ENCODE results near the gene ADAMTS6. TPM values are rescaled to one million over a fixed set of nuclear protein-coding genes. Genes with fewer than 3 reads are reported as not detected.
A peak's percentile ranks its signal among the peaks of the same experiment; 100 is the strongest.

ADAMTS6 gene
- total RNA-seq, 1 donor from 2014 or later, result 7.1 TPM

- H3K4me1 Mint-ChIP-seq, result peaks cover 27% of the 10 kb centered on the region
- TF ChIP-seq, protein P1, sequence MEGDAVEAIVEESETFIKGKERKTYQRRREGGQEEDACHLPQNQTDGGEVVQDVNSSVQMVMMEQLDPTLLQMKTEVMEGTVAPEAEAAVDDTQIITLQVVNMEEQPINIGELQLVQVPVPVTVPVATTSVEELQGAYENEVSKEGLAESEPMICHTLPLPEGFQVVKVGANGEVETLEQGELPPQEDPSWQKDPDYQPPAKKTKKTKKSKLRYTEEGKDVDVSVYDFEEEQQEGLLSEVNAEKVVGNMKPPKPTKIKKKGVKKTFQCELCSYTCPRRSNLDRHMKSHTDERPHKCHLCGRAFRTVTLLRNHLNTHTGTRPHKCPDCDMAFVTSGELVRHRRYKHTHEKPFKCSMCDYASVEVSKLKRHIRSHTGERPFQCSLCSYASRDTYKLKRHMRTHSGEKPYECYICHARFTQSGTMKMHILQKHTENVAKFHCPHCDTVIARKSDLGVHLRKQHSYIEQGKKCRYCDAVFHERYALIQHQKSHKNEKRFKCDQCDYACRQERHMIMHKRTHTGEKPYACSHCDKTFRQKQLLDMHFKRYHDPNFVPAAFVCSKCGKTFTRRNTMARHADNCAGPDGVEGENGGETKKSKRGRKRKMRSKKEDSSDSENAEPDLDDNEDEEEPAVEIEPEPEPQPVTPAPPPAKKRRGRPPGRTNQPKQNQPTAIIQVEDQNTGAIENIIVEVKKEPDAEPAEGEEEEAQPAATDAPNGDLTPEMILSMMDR (conservative IDR thresholded peaks at IDR 0.05), result no peak
- DNase-seq (ENCODE audit: low read depth, low spot score), result no peak
- H3K4me3 Mint-ChIP-seq, result no peak overlapping the region
- H3K27ac Mint-ChIP-seq (ENCODE audit: unreplicated experiment), result peak overlapping the region; percentile 57
- H3K36me3 Mint-ChIP-seq (ENCODE audit: low read depth), result no peaks in the 10 kb centered on the region
- no peaks in the 10 kb centered on the region for H3K27me3 Mint-ChIP-seq (ENCODE audit: low read depth)
- no peaks in the 10 kb centered on the region for H3K9me3 Mint-ChIP-seq
Measured at GRCh38 chr5:65128226-65128625, 353.5 kb downstream of the ADAMTS6 start.

DNA sequence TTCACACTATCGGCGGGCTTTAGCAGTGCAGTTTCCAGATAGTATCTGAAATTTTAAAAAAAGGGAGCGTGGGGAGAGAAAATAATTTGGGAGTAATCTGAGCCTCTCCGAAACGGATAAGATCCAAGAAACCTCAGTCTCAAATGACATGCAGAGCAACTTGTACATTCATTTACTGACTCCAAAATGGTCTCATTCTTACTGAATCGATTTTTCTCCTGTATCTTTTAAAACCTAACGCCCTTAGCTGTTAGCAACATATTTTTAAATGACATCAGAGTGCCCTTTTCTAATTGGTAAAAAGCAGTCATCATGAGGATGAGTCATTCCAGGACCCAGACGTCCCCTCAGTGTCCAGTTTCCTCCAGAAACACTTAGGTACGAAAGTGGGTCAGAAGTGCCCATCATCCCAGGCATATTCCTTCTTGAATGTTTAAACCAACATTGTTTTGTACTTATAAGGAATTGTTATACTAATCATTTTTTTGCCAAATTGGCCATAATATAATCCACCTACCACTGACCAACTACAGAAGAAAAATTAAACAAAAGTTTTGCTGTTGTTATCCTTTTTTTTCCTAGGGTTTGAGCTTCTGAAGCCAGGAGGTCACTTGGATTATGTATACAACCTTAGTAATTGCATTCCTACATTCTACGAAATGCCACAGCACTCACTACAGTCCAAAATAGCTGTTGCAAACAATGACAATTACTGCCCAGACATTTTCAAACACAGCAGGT lies 354.4 kb downstream of the ADAMTS6 start:
- Mint-ChIP-seq H3K36me3 (ENCODE audit: low read depth) (no peaks in the 10 kb centered on the region), H3K4me1 (peaks cover 27% of the 10 kb centered on the region), H3K4me3 (no peak overlapping the region), H3K27me3 (ENCODE audit: low read depth) (no peaks in the 10 kb centered on the region), H3K9me3 (peaks cover under 1% of the 10 kb centered on the region), H3K27ac (ENCODE audit: unreplicated experiment) (no peak overlapping the region)
- TF ChIP-seq, protein P1 (conservative IDR thresholded peaks at IDR 0.05), result no peak
- no peak for DNase-seq (ENCODE audit: low read depth, low spot score)

DNA sequence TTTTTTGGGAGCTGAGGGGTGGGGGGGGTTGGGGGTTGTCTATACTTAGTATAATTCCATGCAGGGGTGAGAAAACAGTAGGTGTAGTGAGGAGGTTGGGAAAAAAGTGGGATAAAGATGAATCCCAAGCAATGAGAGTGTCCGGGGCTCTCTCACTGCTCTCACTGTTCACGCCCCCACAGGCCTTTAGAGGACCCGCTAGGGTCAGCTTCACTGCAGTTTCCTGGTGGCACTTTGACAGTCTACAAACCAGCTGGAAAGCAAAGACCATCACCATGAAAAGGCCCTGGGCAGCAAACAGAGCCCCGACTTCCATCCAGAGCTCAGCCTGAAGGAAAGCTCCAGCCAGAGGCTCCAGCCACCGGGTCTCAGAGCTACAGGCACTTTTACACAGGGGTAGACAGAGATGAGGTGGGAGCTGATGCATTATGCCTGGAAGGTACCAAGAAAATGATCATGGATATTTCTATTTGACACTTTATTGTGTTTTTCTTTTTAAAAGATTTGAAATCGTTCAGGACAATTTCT lies 355.1 kb downstream of the ADAMTS6 start:
- no peaks in the 10 kb centered on the region for H3K36me3 Mint-ChIP-seq (ENCODE audit: low read depth)
- no peak overlapping the region for H3K27ac Mint-ChIP-seq (ENCODE audit: unreplicated experiment)

GRCh38 chr5:65125591-65126541 lies 355.9 kb downstream of the ADAMTS6 start:
- Mint-ChIP-seq H3K4me3 (no peak overlapping the region), H3K4me1 (peaks cover 27% of the 10 kb centered on the region), H3K36me3 (ENCODE audit: low read depth) (no peaks in the 10 kb centered on the region), H3K27me3 (ENCODE audit: low read depth) (no peaks in the 10 kb centered on the region), H3K9me3 (peaks cover 4% of the 10 kb centered on the region), H3K27ac (ENCODE audit: unreplicated experiment) (no peak overlapping the region)
- DNase-seq (ENCODE audit: low read depth, low spot score), result no peak
- TF ChIP-seq, protein P1 (conservative IDR thresholded peaks at IDR 0.05), result no peak

More for the DNA sequence above, 355.1 kb downstream of the ADAMTS6 start:
- no peak for DNase-seq (ENCODE audit: low read depth, low spot score)
- Mint-ChIP-seq H3K4me3 (no peak overlapping the region), H3K9me3 (peaks cover 2% of the 10 kb centered on the region), H3K27me3 (ENCODE audit: low read depth) (no peaks in the 10 kb centered on the region), H3K4me1 (peaks cover 27% of the 10 kb centered on the region)
- TF ChIP-seq, protein P1 (conservative IDR thresholded peaks at IDR 0.05), result no peak

DNA sequence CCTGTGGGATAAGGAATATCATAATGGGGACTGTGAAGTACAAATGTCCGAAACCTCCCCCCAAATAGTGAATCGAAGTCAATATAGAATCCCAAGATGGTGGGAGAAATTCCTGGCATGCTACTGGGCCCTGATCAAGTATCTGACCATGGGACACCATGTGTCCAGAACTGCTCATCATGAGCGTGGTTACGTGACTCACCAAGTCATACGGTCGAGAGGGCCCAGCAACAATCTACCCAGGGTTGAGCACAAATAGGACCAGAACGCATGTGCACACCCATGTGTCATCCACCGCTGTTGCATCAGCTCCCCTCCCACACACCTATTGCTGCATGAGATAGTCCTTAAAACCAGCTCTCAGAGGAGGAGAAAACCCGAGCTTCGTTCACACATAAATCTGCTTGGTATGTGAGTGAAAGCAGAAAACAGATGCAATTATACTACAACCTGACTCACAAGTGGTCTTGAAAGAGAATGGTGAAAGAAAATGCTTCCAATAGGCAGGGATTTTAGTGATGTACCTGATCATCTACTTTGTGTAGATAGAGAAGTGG lies 359.8 kb downstream of the ADAMTS6 start:
- Mint-ChIP-seq H3K27me3 (ENCODE audit: low read depth) (no peaks in the 10 kb centered on the region), H3K4me1 (peaks cover 16% of the 10 kb centered on the region), H3K4me3 (no peak overlapping the region), H3K36me3 (ENCODE audit: low read depth) (peaks cover 4% of the 10 kb centered on the region), H3K27ac (ENCODE audit: unreplicated experiment) (no peak overlapping the region), H3K9me3 (peaks cover 8% of the 10 kb centered on the region)
- DNase-seq (ENCODE audit: low read depth, low spot score), result no peak
- TF ChIP-seq, protein P1 (conservative IDR thresholded peaks at IDR 0.05), result no peak

All from neural crest cell (in vitro differentiated cells).